Caco-2 (cell line): ENCODE measurements around the gene SLC16A4. TPM values are rescaled to one million over a fixed set of nuclear protein-coding genes. Genes with fewer than 3 reads are reported as not detected.

Experiments used
- BruUV-seq: library from RNA; stranded (reverse); fragments of 400-500 nt; replicated peaks from 2 replicates; lab custom pipeline; 2021; lab: Mats Ljungman, UMichigan
- CTCF ChIA-PET: fragments of 300-600 bp; sonication (Branson Sonifier 250); formaldehyde crosslinking; loops from one replicate; lab custom pipeline; 2022; ENCODE audit warnings: antibody characterized with exemption; lab: Charles Lee
- POLR2A ChIA-PET: fragments of 300-600 bp; sonication (Branson Sonifier 250); formaldehyde crosslinking; loops from one replicate; lab custom pipeline; 2022; ENCODE audit warnings: antibody characterized with exemption; lab: Charles Lee
- DNase-seq, 2 experiments: peaks; one replicate each; pipeline versions ENCODE4 v3.0.0 to v3.0.0-alpha.2; 2020 to 2022
- H3K27me3 ChIP-seq: replicated peaks from 2 replicates; pipeline ENCODE4 v1.6.0; 2011; ENCODE audit warnings: low read length; ENCODE audit not compliant: control insufficient read depth, insufficient read depth
- H3K36me3 ChIP-seq: 2 replicates; pipeline ENCODE4 v1.5.1; 2011; ENCODE audit warnings: low read length; ENCODE audit not compliant: control insufficient read depth, insufficient read depth
- H3K4me1 ChIP-seq: fragments of 250-450 bp; sonication (Bioruptor Pico); 2 replicates; pipeline ENCODE4 v1.5.1; 2020; ENCODE audit warnings: mild to moderate bottlenecking
- H3K4me3 ChIP-seq: 2 replicates; pipeline ENCODE4 v1.5.1; 2011; ENCODE audit warnings: low read depth, mild to moderate bottlenecking, control low read depth, low read length
- H3K9me3 ChIP-seq: fragments of 250-450 bp; sonication (Bioruptor Pico); 2 replicates; pipeline ENCODE4 v1.5.1; 2020; ENCODE audit warnings: mild to moderate bottlenecking, moderate library complexity
- H3K27ac Mint-ChIP-seq: one replicate; pipeline ENCODE4 v1.8.0; 2022; ENCODE audit warnings: mixed read lengths; ENCODE audit not compliant: unreplicated experiment
- H3K27me3 Mint-ChIP-seq: one replicate; pipeline ENCODE4 v1.8.0; 2022; ENCODE audit warnings: mixed read lengths; ENCODE audit not compliant: insufficient read depth, unreplicated experiment
- H3K36me3 Mint-ChIP-seq: one replicate; pipeline ENCODE4 v1.8.0; 2022; ENCODE audit warnings: mild to moderate bottlenecking, mixed read lengths; ENCODE audit not compliant: insufficient read depth, unreplicated experiment
- H3K4me1 Mint-ChIP-seq: one replicate; pipeline ENCODE4 v1.8.0; 2022; ENCODE audit warnings: low read depth, mixed read lengths; ENCODE audit not compliant: unreplicated experiment
- H3K4me3 Mint-ChIP-seq: one replicate; pipeline ENCODE4 v1.8.0; 2022; ENCODE audit warnings: mild to moderate bottlenecking, moderate library complexity, mixed read lengths; ENCODE audit not compliant: unreplicated experiment
- H3K9me3 Mint-ChIP-seq: one replicate; pipeline ENCODE4 v1.8.0; 2022; ENCODE audit warnings: mixed read lengths; ENCODE audit not compliant: unreplicated experiment
- CTCF ChIP-seq, 2 experiments: fragments of 200-600 bp in 1 of 2; IDR thresholded peaks; 1 replicate in 1 of 2; 2 replicates in 1 of 2; pipeline versions ENCODE4 v1.5.1 to v1.8.0; 2011 to 2022; ENCODE audit warnings: antibody characterized with exemption in 1 of 2, control low read depth in 1 of 2, inconsistent platforms in 1 of 2, low read depth in 1 of 2, low read length in 1 of 2, mild to moderate bottlenecking in 1 of 2, moderate library complexity in 1 of 2; ENCODE audit not compliant: insufficient read depth in 1 of 2, severe bottlenecking in 1 of 2, unreplicated experiment in 1 of 2
- intact Hi-C: fragments of 100-400 bp; cut with micrococcal nuclease; formaldehyde crosslinking; loops from one replicate; pipeline ENCODE4 v1.10.0; 2022; ENCODE audit not compliant: unreplicated experiment
- total RNA-seq: library from RNA; stranded (reverse); gene quantifications from 2 replicates; pipeline ENCODE4 v1.2.3, GENCODE V29; 2022

SLC16A4 gene
- total RNA-seq, 1 experiment from 2014 or later: 9.3 TPM

GRCh38 chr1:110360431-110360830 is 30.4 kb downstream of the SLC16A4 start:
- no peaks in the 10 kb centered on the region for H3K4me1 Mint-ChIP-seq
- H3K27ac Mint-ChIP-seq: no peak overlapping the region
- no peak overlapping the region for H3K4me3 ChIP-seq
- no peaks in the 10 kb centered on the region for H3K9me3 ChIP-seq
- H3K4me3 Mint-ChIP-seq: no peak overlapping the region
- H3K36me3 Mint-ChIP-seq: peaks cover 30% of the 10 kb centered on the region
- H3K27me3 Mint-ChIP-seq: no peaks in the 10 kb centered on the region
- H3K4me1 ChIP-seq: 0 out of 2 replicates have a peak, but pooled peaks cover 4% of the 10 kb centered on the region
- ChIA-PET POLR2A (no interaction called here), CTCF (no interaction called here)
- H3K27me3 ChIP-seq: no peaks in the 10 kb centered on the region
- no peaks in the 10 kb centered on the region for H3K9me3 Mint-ChIP-seq
- BruUV-seq: no TSS peak
- no peak for DNase-seq
- no peak for TF ChIP-seq CTCF (IDR thresholded peaks at IDR 0.05; ENCODE audit: insufficient read depth in 1 of 2, low read depth in 1 of 2, low read length in 1 of 2, severe bottlenecking in 1 of 2, unreplicated experiment in 1 of 2)
- no peaks in the 10 kb centered on the region; the same call in 1 of the 2 replicates for H3K36me3 ChIP-seq
- intact Hi-C loops: no loop called here

GRCh38 chr1:110356379-110356778 is 34.4 kb downstream of the SLC16A4 start:
- H3K4me1 Mint-ChIP-seq: no peaks in the 10 kb centered on the region
- intact Hi-C loops: loop anchor here (5.0 kb wide), 1 partner anchor 36 kb away; the partner anchor contains the start of gene SLC16A4
- H3K4me3 Mint-ChIP-seq: peak overlapping the region; percentile 5
- CTCF ChIA-PET: interaction anchor here (0.9 kb wide), 1 partner anchor 147 kb away, joined by 5 read pairs; no protein-coding TSS in a partner anchor
- no peak for TF ChIP-seq CTCF (IDR thresholded peaks at IDR 0.05; ENCODE audit: insufficient read depth in 1 of 2, low read depth in 1 of 2, low read length in 1 of 2, severe bottlenecking in 1 of 2, unreplicated experiment in 1 of 2)
- H3K9me3 Mint-ChIP-seq: no peaks in the 10 kb centered on the region
- peak; percentile 40 to 43 for DNase-seq
- no TSS peak for BruUV-seq
- Histone ChIP-seq H3K9me3 (no peaks in the 10 kb centered on the region), H3K27me3 (no peaks in the 10 kb centered on the region), H3K4me1 (0 out of 2 replicates have a peak, but pooled peaks cover 4% of the 10 kb centered on the region), H3K36me3 (no peaks in the 10 kb centered on the region; the same call in 1 of the 2 replicates), H3K4me3 (no peak overlapping the region)
- peaks cover 8% of the 10 kb centered on the region for H3K36me3 Mint-ChIP-seq
- POLR2A ChIA-PET: interaction anchor here (1.0 kb wide), 1 partner anchor 18 kb away, joined by 3 read pairs; no protein-coding TSS in a partner anchor
- no peaks in the 10 kb centered on the region for H3K27me3 Mint-ChIP-seq
- H3K27ac Mint-ChIP-seq: peak overlapping the region; percentile 37

- Mint-ChIP-seq H3K4me1 (peaks cover 6% of the 10 kb centered on the region), H3K27me3 (no peaks in the 10 kb centered on the region), H3K36me3 (peaks cover 12% of the 10 kb centered on the region), H3K4me3 (no peak overlapping the region), H3K9me3 (no peaks in the 10 kb centered on the region), H3K27ac (peak overlapping the region; percentile 37)
- no peak for TF ChIP-seq CTCF (IDR thresholded peaks at IDR 0.05; ENCODE audit: insufficient read depth in 1 of 2, low read depth in 1 of 2, low read length in 1 of 2, severe bottlenecking in 1 of 2, unreplicated experiment in 1 of 2)
- POLR2A ChIA-PET: no interaction called here
- H3K4me3 ChIP-seq: no peak overlapping the region
- H3K36me3 ChIP-seq: no peaks in the 10 kb centered on the region; the same call in 1 of the 2 replicates
- no TSS peak for BruUV-seq
- CTCF ChIA-PET: no interaction called here
- no peak for DNase-seq
- intact Hi-C loops: loop anchor here (5.0 kb wide), 1 partner anchor 37 kb away; the partner anchor contains the start of gene SLC16A4
- H3K27me3 ChIP-seq: no peaks in the 10 kb centered on the region
- no peaks in the 10 kb centered on the region for H3K9me3 ChIP-seq
- H3K4me1 ChIP-seq: 0 out of 2 replicates have a peak, but pooled peaks cover 4% of the 10 kb centered on the region
Measured at GRCh38 chr1:110355321-110355720, 35.5 kb downstream of the SLC16A4 start.
